Measurements from ENCODE around the gene GASK1A.

GRCh38 chr3:43105596-43106292 is 126.6 kb downstream of the GASK1A start, which contains the start of gene POMGNT2:
- TF ChIP-seq, protein P1, sequence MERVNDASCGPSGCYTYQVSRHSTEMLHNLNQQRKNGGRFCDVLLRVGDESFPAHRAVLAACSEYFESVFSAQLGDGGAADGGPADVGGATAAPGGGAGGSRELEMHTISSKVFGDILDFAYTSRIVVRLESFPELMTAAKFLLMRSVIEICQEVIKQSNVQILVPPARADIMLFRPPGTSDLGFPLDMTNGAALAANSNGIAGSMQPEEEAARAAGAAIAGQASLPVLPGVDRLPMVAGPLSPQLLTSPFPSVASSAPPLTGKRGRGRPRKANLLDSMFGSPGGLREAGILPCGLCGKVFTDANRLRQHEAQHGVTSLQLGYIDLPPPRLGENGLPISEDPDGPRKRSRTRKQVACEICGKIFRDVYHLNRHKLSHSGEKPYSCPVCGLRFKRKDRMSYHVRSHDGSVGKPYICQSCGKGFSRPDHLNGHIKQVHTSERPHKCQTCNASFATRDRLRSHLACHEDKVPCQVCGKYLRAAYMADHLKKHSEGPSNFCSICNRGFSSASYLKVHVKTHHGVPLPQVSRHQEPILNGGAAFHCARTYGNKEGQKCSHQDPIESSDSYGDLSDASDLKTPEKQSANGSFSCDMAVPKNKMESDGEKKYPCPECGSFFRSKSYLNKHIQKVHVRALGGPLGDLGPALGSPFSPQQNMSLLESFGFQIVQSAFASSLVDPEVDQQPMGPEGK (CRISPR knock-in tag; IDR thresholded peaks at IDR 0.05; ENCODE audit: borderline replicate concordance) = no peak
- TF ChIP-seq OSR1 (CRISPR knock-in tag; IDR thresholded peaks at IDR 0.05) (no peak), ESRRG (CRISPR knock-in tag; IDR thresholded peaks at IDR 0.05) (no peak), CSDC2 (CRISPR knock-in tag; IDR thresholded peaks at IDR 0.05) (no peak), TCF4 (CRISPR knock-in tag; IDR thresholded peaks at IDR 0.05; ENCODE audit: borderline replicate concordance) (no peak), ZFP3 (CRISPR knock-in tag; IDR thresholded peaks at IDR 0.05) (no peak), RARB (CRISPR knock-in tag; IDR thresholded peaks at IDR 0.05) (no peak), CREB5 (CRISPR knock-in tag; IDR thresholded peaks at IDR 0.05; ENCODE audit: low read depth) (no peak), PPARA (CRISPR knock-in tag; IDR thresholded peaks at IDR 0.05; ENCODE audit: borderline replicate concordance) (no peak)

Data from SK-N-SH treated with all-trans-retinoic acid at 6 μM for 48 hours (cell line).